Spleen (tissue), 7 donors: ENCODE data around the gene RYR2.

ENCODE experiments used
- CTCF ChIP-seq, 11 experiments: fragments of 200-600 bp in 7 of 11; fragments of 450-650 bp in 4 of 11; sonication (generic) in 4 of 11; IDR thresholded peaks in 8 of 11; conservative IDR thresholded peaks in 3 of 11; 1 replicate in 7 of 11; 2 replicates in 4 of 11; pipeline versions ENCODE4 v1.4.0 to v1.8.0; 2016 to 2021; ENCODE audit warnings: antibody characterized with exemption in 11 of 11, inconsistent platforms in 4 of 11, mild to moderate bottlenecking in 1 of 11
- POLR2A ChIP-seq, 3 donors: fragments of 450-650 bp; IDR thresholded peaks; one replicate each; pipeline ENCODE4 v1.5.1; 2017; ENCODE audit warnings: antibody characterized with exemption in 3 of 3, mild to moderate bottlenecking in 1 of 3
- donor health status: DM: no; HTN: no; CAD: no; lungs with moderate emphysema.
- donor health status: DM: no; HTN: no; CAD: no.
- donor health status: DM: no; HTN: no; CAD: no.

GRCh38 chr1:237756304-237756967 lies 714.5 kb downstream of the RYR2 start:
- TF ChIP-seq POLR2A (IDR thresholded peaks at IDR 0.05) = no peak
- no peak for TF ChIP-seq CTCF (IDR thresholded peaks at IDR 0.05 in 8 of 11, conservative IDR thresholded peaks at IDR 0.05 in 3 of 11)
